ENCODE data around the gene GRB10. TPM values are rescaled to one million over a fixed set of nuclear protein-coding genes. Genes with fewer than 3 reads are reported as not detected.
"Not testable (repeated sequence)": the region's sequence is repeated elsewhere in the genome, so short reads cannot be mapped to it uniquely, and the experiment has no call there.

GRB10 gene
- total RNA-seq, 2 experiments from 2014 or later: 0.42 to 0.78 TPM

DNA sequence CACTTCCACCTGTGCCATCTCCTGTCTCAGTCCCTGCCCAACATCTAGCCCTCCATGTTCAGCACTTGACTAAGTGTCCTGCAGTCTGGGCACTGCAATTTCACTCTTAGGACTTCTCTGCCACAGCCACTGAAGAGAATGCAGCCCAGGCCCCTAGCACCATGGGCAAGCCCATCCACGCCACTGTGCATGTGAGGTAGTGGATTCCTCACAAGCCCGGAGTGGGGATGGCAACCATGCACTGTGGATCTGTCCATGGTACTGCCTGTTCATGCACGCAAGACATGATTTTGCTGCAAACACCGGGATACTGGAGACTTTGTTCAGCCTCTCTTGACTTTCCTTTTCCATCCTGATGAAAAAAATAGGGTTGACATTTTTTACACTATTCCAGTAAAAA is 229.8 kb downstream of the GRB10 start:
- CTCF ChIA-PET: no interaction called here
- POLR2A ChIA-PET: no interaction called here

DNA sequence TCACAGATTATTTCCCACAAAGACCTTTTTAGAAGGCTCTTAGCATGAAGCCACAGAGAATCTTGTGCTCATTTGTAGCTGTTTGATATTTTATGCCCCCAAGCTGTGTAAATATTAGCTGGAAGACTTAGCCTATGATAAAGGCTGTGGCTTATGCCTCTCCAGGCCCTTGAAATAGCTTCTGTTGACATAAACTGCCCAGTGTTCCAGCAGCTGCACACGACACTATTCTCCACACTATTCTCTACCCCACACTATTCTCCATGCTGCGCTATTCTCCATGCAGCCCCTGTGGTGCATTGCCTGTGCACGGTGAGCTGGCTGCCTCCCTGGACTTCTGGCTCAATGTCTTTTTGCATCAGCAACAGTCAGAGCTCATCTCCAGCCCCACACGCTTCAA is 230.6 kb downstream of the GRB10 start:
- ChIA-PET CTCF (no interaction called here), POLR2A (no interaction called here)

DNA sequence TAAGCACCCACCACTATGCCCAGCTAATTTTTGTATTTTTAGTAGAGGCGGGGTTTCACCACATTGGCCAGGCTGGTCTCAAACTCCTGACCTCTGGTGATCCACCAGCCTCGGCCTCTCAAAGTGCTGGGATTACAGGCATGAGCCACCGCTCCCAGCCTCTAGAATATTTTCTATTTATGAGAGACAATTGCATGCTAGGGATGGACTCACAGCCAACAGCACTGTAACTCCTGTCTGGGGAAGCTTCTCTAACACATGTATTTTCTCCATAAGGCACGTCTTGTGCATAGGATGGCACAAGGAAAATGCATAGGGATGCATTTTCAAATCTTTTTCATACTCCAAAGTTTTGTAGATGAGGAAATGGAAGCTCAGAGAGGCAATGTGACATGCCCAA is 237.1 kb downstream of the GRB10 start:
- CTCF ChIA-PET, POLR2A ChIA-PET: not testable (repeated sequence)

DNA sequence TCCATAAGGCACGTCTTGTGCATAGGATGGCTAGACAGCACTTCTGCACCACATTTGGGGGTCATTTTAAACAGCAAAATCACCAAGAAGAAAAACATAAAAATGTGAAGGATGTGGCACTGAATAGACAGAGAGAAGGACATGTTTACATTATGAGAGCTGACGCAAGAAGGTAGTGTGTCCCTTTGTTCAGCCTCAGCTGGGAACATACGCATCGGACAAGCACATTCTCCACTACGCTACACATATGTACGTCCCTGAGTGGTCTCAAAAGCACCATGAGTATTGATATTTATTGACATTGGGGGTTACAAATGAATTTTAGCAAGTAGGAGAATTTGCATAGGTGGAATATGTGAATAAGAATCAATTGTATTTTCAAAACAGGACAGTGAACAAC is 237.7 kb downstream of the GRB10 start:
- ChIA-PET POLR2A (no interaction called here), CTCF (interaction anchor here (0.8 to 1.4 kb wide), 2 partner anchors 9 to 14 kb away, joined by 3 to 4 read pairs; no protein-coding TSS in a partner anchor)

DNA sequence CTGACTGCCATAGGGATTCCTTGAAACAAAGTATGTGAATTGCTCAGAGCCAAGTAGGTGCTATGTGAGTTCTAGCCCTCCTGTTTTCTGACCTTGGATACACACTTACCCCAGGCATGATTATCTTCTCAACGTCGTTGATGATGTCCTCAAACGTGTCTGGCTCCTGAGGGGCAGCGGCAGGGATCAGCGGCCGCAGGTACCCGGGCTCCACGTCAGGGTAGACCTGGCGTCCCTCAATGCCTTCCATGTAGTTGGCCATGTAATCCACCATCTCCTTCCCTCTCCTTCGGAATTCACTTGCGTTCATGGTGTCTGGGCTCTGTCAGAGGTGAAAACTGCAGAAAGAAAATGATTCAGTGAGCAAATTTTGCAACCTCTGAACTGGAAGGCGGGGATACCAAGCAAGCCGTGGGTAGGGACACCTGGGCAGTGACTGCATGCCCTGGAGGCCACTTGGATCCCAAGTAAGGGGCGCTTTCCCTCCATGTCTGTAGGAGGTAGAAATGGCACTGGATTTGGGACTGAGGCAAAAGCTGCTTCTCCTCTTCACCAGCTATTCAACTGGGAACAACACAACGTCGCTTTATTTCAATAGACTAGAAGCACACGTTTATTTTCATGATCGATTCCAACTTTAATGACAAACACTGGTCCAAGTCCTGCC is 238.8 kb downstream of the GRB10 start:
- ChIA-PET CTCF (interaction anchor here (1.4 kb wide), 1 partner anchor 8 kb away, joined by 3 read pairs; no protein-coding TSS in a partner anchor), POLR2A (no interaction called here)

DNA sequence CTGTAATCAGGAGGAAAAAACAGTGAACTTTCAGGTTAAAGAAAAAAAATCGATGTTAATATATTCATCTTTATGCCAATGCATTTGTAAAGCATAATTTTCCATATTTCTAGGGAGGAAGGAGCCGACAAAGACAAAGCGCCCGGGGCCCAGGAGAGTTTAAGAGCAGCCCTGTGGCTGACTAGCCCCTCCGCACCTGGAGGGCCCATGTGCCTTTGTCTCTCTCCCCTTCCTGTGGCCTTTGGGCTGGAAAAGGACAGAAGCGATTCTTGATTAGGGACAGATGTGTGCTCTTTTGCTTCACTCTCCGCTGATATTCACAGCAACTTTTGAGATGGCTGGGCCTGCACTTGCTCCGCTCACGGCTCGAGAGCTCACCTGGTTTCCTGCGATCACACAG is 240.6 kb downstream of the GRB10 start:
- POLR2A ChIA-PET: no interaction called here
- CTCF ChIA-PET: no interaction called here

DNA sequence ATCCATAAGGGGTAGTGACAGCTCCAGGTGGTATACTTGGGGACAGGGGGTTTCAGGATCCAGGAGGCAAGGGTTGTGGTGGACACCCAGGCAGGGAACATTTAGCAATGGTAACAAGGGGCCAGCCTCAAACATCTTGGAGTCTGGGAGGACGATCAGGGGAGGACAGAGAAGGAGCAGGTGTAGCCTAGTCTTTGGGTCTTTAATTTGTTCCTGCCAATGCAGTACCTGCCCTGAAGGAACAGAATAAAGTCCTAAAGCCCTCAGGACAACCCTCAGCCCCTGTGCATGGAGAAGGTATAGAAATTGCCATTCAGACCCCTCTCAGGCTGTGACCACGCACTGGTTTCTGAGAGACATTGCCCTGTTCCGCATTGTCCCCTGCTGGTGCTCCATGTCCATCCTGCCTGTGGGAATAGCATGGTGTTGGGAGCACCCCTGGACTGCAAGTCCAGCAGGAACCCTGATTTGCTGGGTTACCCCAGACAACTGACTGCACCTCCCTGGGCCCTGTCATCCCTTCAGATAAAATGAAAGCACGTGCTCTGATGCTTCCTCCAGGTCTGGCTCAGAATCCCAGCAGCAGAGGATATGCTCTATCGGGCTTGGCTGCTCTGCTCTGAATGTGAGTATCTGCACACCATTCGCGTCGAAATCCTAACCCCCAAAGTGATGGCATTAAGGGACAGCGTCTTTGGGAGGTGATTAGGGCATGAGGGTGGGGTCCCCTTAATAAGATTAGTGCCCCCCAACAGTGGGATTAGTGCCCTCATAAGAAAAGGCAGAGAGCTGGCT is 241.7 kb downstream of the GRB10 start:
- ChIA-PET POLR2A (no interaction called here), CTCF (interaction anchor here (0.6 to 1.5 kb wide), 2 partner anchors 22 to 55 kb away, joined by 3 read pairs; no protein-coding TSS in a partner anchor)

Other genes with a start within 250 kb of the GRB10 start
- gene DDC, start 217.5 kb downstream of the GRB10 start, total RNA-seq: under 1 TPM; 0.71 to 0.72 TPM

Measured in activated CD8-positive, alpha-beta memory T cell treated with anti-CD3 and anti-CD28 coated beads for 36 hours (primary cell).